Osteocyte (in vitro differentiated cells): ENCODE results near the gene ASXL3. TPM values are rescaled to one million over a fixed set of nuclear protein-coding genes. Genes with fewer than 3 reads are reported as not detected.

Experiments
- DNase-seq: peaks from one replicate; pipeline ENCODE4 v3.0.0; 2021; ENCODE audit warnings: mixed read lengths; ENCODE audit not compliant: unreplicated experiment; ENCODE audit errors: extremely low spot score
- H3K27ac Mint-ChIP-seq: one replicate; pipeline ENCODE4 v1.8.0; 2021; ENCODE audit warnings: mild to moderate bottlenecking, mixed read lengths; ENCODE audit not compliant: unreplicated experiment
- H3K27me3 Mint-ChIP-seq: one replicate; pipeline ENCODE4 v1.8.0; 2021; ENCODE audit warnings: mixed read lengths; ENCODE audit not compliant: unreplicated experiment
- H3K36me3 Mint-ChIP-seq: one replicate; pipeline ENCODE4 v1.8.0; 2021; ENCODE audit warnings: mixed read lengths; ENCODE audit not compliant: unreplicated experiment
- H3K4me1 Mint-ChIP-seq: one replicate; pipeline ENCODE4 v1.8.0; 2021; ENCODE audit warnings: mixed read lengths; ENCODE audit not compliant: unreplicated experiment
- H3K4me3 Mint-ChIP-seq: one replicate; pipeline ENCODE4 v1.8.0; 2021; ENCODE audit warnings: mild to moderate bottlenecking, moderate library complexity, mixed read lengths; ENCODE audit not compliant: unreplicated experiment
- H3K9me3 Mint-ChIP-seq: one replicate; pipeline ENCODE4 v1.8.0; 2021; ENCODE audit warnings: mixed read lengths; ENCODE audit not compliant: unreplicated experiment
- total RNA-seq: library from RNA; stranded (reverse); gene quantifications from 2 replicates; pipeline ENCODE4 v1.2.1, GENCODE V29; 2021
- TF ChIP-seq, protein P1 (sequence below): fragments of 200-600 bp; sonication (generic); IDR thresholded peaks from 2 replicates; pipeline ENCODE4 v1.5.0; 2021; ENCODE audit warnings: antibody characterized with exemption, mild to moderate bottlenecking, moderate library complexity

ASXL3 gene
- total RNA-seq, 1 donor from 2014 or later = 7.2 TPM

DNA sequence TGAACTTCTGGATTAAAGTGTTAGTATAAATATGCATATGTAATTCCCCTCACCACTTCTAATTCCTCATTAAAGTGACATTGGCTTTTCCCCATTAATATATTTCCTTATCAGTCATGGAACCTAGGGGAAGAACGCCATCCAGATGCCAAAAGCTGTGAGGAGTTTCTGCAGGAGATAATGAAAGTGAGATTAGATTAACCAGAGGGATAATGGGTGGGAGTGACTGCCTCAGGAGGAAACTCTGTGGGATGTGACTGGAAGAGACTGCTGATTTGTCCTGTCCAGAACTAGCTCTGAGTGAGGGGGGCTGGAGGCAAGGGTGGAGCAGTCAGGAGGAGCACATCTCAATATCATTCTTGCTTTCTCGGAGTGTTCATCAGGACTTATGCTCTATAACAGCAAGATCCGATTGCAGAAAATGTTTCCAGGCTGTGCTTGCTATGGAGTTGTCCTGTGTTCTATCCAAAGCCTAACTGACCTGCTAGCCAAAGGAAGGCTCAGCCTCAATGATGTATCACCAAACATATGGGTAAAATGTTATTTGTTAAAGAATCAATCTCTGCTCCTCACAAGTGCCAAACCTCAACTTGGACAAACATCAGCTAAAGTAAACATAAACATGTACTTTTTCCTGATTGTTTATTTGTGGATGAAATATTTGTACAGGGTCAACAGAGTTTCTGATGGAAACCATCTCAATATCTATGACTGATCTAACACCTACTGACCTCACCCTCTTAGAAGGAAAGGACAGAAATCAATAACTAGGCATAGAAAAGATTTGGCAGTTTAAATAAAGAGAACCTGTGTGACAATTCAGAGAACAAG is 118.5 kb downstream of the ASXL3 start:
- H3K27me3 Mint-ChIP-seq = no peaks in the 10 kb centered on the region
- H3K4me3 Mint-ChIP-seq = no peak overlapping the region
- no peaks in the 10 kb centered on the region for H3K9me3 Mint-ChIP-seq
- H3K36me3 Mint-ChIP-seq = peaks cover 7% of the 10 kb centered on the region
- H3K27ac Mint-ChIP-seq = no peak overlapping the region
- H3K4me1 Mint-ChIP-seq = no peaks in the 10 kb centered on the region
- TF ChIP-seq, protein P1, sequence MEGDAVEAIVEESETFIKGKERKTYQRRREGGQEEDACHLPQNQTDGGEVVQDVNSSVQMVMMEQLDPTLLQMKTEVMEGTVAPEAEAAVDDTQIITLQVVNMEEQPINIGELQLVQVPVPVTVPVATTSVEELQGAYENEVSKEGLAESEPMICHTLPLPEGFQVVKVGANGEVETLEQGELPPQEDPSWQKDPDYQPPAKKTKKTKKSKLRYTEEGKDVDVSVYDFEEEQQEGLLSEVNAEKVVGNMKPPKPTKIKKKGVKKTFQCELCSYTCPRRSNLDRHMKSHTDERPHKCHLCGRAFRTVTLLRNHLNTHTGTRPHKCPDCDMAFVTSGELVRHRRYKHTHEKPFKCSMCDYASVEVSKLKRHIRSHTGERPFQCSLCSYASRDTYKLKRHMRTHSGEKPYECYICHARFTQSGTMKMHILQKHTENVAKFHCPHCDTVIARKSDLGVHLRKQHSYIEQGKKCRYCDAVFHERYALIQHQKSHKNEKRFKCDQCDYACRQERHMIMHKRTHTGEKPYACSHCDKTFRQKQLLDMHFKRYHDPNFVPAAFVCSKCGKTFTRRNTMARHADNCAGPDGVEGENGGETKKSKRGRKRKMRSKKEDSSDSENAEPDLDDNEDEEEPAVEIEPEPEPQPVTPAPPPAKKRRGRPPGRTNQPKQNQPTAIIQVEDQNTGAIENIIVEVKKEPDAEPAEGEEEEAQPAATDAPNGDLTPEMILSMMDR = no peak
- DNase-seq = no peak

DNA sequence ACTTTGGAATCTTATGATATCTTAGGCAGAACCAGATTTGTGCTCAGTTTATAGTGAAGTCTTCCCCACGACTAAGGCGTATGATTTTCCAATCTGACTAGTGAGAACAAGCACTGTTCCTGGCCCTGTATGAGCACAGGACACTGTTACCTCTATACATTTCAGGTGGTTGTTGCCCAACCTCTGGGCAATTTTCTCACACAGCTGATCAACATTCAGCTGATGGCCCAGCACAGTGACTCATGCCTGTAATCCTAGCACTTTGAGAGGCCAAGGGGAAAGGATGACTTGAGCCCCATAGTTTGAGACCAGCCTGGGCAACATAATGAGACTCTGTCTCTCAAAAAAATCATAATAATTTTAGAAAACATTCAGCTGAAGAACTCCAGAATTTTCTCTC is 119.5 kb downstream of the ASXL3 start:
- TF ChIP-seq, protein P1 = no peak
- no peak overlapping the region for H3K4me3 Mint-ChIP-seq
- no peak for DNase-seq
- H3K4me1 Mint-ChIP-seq = no peaks in the 10 kb centered on the region
- no peak overlapping the region for H3K27ac Mint-ChIP-seq
- H3K9me3 Mint-ChIP-seq = no peaks in the 10 kb centered on the region
- H3K36me3 Mint-ChIP-seq = peaks cover 5% of the 10 kb centered on the region
- no peaks in the 10 kb centered on the region for H3K27me3 Mint-ChIP-seq

DNA sequence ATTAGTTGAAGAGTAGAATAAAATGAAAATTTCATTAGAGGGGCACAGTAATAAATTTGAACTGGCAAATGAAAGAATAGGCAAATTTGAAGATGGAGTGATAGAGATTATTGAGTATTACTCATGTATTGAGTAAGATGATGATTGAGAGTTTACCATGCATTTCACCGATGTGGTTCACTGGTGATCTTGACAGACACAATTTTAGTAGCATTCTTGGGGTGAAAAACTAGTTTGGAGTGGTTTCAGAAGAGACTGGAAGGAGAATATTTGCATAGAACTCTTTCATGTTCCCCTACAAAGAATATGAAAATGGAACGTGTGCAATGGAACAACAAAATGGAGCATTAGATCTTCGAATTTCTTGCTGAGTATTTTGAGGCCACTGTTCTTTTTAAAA is 121.4 kb downstream of the ASXL3 start:
- TF ChIP-seq, protein P1 = no peak
- Mint-ChIP-seq H3K27me3 (no peaks in the 10 kb centered on the region), H3K4me1 (peaks cover 7% of the 10 kb centered on the region), H3K36me3 (peaks cover 4% of the 10 kb centered on the region), H3K9me3 (no peaks in the 10 kb centered on the region), H3K4me3 (no peak overlapping the region), H3K27ac (no peak overlapping the region)
- DNase-seq = no peak

DNA sequence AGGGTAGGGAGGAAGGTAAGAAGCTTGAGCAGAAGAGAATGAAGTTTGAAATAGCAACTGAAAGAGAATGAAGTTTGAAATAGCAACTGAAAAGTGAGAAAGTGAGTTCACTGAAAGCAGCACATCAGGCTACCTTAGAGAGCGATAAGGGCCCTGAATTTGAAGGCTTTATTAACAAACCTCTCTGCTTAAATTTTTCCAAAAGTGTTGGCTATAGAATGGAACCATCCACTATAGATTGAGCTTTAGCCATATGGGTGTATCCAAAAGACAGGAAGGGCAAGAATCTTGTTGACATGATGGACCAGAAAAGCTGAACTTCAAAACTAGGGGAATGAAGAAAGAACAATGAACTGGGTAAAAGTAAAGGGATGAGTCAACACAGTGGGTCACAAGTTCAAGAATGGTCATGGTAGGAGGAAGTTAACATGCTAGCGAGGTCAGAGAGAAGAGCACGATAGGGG is 122.5 kb downstream of the ASXL3 start:
- no peaks in the 10 kb centered on the region for H3K9me3 Mint-ChIP-seq
- peaks cover 7% of the 10 kb centered on the region for H3K4me1 Mint-ChIP-seq
- DNase-seq = no peak
- no peak overlapping the region for H3K27ac Mint-ChIP-seq
- H3K36me3 Mint-ChIP-seq = peaks cover 4% of the 10 kb centered on the region
- H3K27me3 Mint-ChIP-seq = no peaks in the 10 kb centered on the region
- TF ChIP-seq, protein P1 = no peak
- no peak overlapping the region for H3K4me3 Mint-ChIP-seq

DNA sequence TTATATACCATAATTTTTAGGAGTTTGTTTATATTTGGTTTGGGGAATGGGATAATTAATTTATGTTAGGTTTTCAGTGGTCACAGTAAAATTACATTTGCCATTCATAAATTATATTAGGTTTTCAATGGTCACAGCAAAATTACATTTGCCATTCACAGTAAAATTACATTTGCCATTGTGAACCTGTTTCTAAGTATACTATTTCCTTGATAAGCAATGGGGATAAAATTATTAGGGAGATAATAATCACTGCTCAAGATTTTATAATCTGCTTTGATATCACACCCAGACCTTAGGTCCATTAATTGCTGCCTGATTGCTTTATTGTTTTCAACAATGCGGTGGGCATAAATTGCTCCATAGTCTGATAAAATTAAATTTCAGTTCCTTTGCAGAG is 124.6 kb downstream of the ASXL3 start:
- Mint-ChIP-seq H3K9me3 (no peaks in the 10 kb centered on the region), H3K27ac (no peak overlapping the region), H3K36me3 (no peaks in the 10 kb centered on the region), H3K4me3 (no peak overlapping the region), H3K27me3 (no peaks in the 10 kb centered on the region), H3K4me1 (peaks cover 7% of the 10 kb centered on the region)
- DNase-seq = no peak
- TF ChIP-seq, protein P1 = no peak
